ENCODE results near the gene LRMDA.

Gene LRMDA

DNA sequence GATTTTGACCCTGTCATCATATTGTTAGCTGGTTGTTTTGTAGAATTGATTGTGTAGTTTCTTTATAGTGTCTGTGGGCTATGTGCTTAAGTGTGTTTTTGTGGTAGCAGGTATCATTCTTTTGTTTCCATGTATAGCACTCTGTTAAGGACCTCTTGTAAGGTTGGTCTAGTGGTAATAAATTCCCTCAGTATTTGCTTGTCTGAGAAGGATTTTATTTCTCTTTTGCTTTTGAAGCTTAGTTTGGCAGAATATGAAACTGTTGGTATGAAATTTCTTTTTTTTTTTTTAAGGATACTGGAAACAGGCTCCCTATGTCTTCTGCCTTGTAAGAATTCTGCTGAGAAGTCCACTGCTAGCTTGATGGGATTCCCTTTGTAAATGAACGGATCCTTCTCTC is 1073.4 kb downstream of the LRMDA start:
- Histone ChIP-seq H3K79me1 (replicated peaks; ENCODE audit: low read length, poor library complexity, severe bottlenecking) (no peaks in the 10 kb centered on the region), H3K14ac (ENCODE audit: low read length in 2 of 2) (no peak overlapping the region), H2AK5ac (ENCODE audit: low read length, severe bottlenecking) (no peak overlapping the region), H3K23ac (ENCODE audit: low read length in 2 of 2) (no peak overlapping the region), H2BK5ac (ENCODE audit: low read depth, low read length, poor library complexity, severe bottlenecking) (no peak overlapping the region), H3K36me3 (ENCODE audit: control insufficient read depth in 1 of 2, insufficient read depth in 2 of 2, low read depth in 1 of 2, low read length in 2 of 2) (no peaks in the 10 kb centered on the region), H4K91ac (ENCODE audit: low read length) (no peak overlapping the region), H2BK120ac (ENCODE audit: low read depth, low read length) (no peak overlapping the region), H2BK15ac (ENCODE audit: low read depth, poor library complexity, severe bottlenecking) (no peak overlapping the region), H3K18ac (ENCODE audit: low read depth in 1 of 2, low read length in 2 of 2) (no peak overlapping the region), H3K9ac (ENCODE audit: low read length) (no peak overlapping the region), H2BK12ac (ENCODE audit: low read length in 2 of 2) (no peak overlapping the region), H3K9me3 (ENCODE audit: control insufficient read depth, low read length) (peaks cover 14% of the 10 kb centered on the region), H4K8ac (ENCODE audit: low read length) (no peak overlapping the region), H3K4me3 (ENCODE audit: insufficient read depth in 1 of 2, low read depth in 1 of 2, low read length in 2 of 2) (no peak overlapping the region), H3K27ac (ENCODE audit: low read length, poor library complexity, severe bottlenecking) (no peak overlapping the region), H2AFZ (ENCODE audit: low read depth, low read length) (no peak overlapping the region), H3K4ac (ENCODE audit: low read depth in 1 of 2, low read length in 2 of 2) (no peak overlapping the region), H3K4me2 (ENCODE audit: low read length, poor library complexity, severe bottlenecking) (no peak overlapping the region), H3K4me1 (ENCODE audit: control insufficient read depth, insufficient read depth, low read depth, low read length) (no peaks in the 10 kb centered on the region), H3K27me3 (ENCODE audit: control insufficient read depth in 1 of 2, insufficient read depth in 1 of 2, low read length in 2 of 2) (no peaks in the 10 kb centered on the region)
- no peak for DNase-seq
- WGBS: 100% methylated on average over 1 of the region's 1 CpG

DNA sequence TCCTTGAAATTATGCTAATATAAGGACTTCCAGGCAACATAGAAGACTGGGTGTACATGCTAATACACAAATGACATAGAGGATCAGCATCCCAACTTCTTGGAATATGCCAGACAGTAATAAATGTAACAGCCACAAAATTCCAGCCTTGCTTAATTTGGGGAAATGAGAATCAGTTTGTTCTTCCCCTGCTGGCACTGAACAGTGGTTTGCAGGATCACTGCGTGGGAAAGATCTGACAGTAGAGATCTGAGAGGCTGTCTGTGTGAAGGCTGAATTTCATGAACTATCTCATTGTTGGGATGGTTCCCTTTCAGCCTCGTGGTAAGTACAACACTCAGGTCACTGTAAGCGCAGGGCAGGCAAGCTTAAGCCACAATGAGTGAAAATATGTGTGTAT is 1078.0 kb downstream of the LRMDA start:
- DNase-seq: peak; percentile 32
- H3K4me1 ChIP-seq (ENCODE audit: control insufficient read depth, insufficient read depth, low read depth, low read length): no peaks in the 10 kb centered on the region
- no peak overlapping the region for H3K4me2 ChIP-seq (ENCODE audit: low read length, poor library complexity, severe bottlenecking)
- no peaks in the 10 kb centered on the region for H3K27me3 ChIP-seq (ENCODE audit: control insufficient read depth in 1 of 2, insufficient read depth in 1 of 2, low read length in 2 of 2)
- H3K23ac ChIP-seq (ENCODE audit: low read length in 2 of 2): no peak overlapping the region
- no peak overlapping the region for H2BK15ac ChIP-seq (ENCODE audit: low read depth, poor library complexity, severe bottlenecking)
- H3K4me3 ChIP-seq (ENCODE audit: insufficient read depth in 1 of 2, low read depth in 1 of 2, low read length in 2 of 2): no peak overlapping the region
- no peak overlapping the region for H3K18ac ChIP-seq (ENCODE audit: low read depth in 1 of 2, low read length in 2 of 2)
- no peak overlapping the region for H3K27ac ChIP-seq (ENCODE audit: low read length, poor library complexity, severe bottlenecking)
- H2BK120ac ChIP-seq (ENCODE audit: low read depth, low read length): no peak overlapping the region
- no peak overlapping the region for H2BK5ac ChIP-seq (ENCODE audit: low read depth, low read length, poor library complexity, severe bottlenecking)
- H3K9ac ChIP-seq (ENCODE audit: low read length): no peak overlapping the region
- WGBS: 74% methylated on average over 3 of the region's 3 CpGs
- no peaks in the 10 kb centered on the region for H3K36me3 ChIP-seq (ENCODE audit: control insufficient read depth in 1 of 2, insufficient read depth in 2 of 2, low read depth in 1 of 2, low read length in 2 of 2)
- peaks cover 10% of the 10 kb centered on the region for H3K9me3 ChIP-seq (ENCODE audit: control insufficient read depth, low read length)
- H2AK5ac ChIP-seq (ENCODE audit: low read length, severe bottlenecking): no peak overlapping the region
- no peak overlapping the region for H4K91ac ChIP-seq (ENCODE audit: low read length)
- no peaks in the 10 kb centered on the region for H3K79me1 ChIP-seq (replicated peaks; ENCODE audit: low read length, poor library complexity, severe bottlenecking)
- no peak overlapping the region for H2AFZ ChIP-seq (ENCODE audit: low read depth, low read length)
- no peak overlapping the region for H2BK12ac ChIP-seq (ENCODE audit: low read length in 2 of 2)
- H3K14ac ChIP-seq (ENCODE audit: low read length in 2 of 2): no peak overlapping the region
- no peak overlapping the region for H3K4ac ChIP-seq (ENCODE audit: low read depth in 1 of 2, low read length in 2 of 2)
- H4K8ac ChIP-seq (ENCODE audit: low read length): no peak overlapping the region

DNA sequence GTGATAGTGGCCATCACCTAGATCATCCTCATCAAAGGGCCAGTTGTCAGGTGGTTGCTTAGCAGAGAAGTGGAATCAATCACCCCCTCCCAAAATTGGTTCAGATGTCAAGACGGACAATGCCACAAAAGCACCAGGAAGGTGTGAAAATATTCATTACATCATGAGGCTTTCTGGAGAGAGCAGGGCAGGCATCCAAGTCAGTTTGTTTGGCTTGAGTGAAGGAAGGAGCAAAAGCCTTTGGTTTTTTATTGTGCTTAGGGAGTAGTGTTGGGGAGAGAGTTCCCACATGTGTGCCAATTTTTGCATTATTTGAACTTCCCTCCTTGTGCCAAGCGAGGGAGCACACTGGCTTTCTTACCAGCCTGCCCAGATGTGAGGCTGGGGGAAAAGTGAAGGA is 1082.9 kb downstream of the LRMDA start:
- no peak for DNase-seq
- no peak overlapping the region for H3K27ac ChIP-seq (ENCODE audit: low read length, poor library complexity, severe bottlenecking)
- no peak overlapping the region for H2BK5ac ChIP-seq (ENCODE audit: low read depth, low read length, poor library complexity, severe bottlenecking)
- H3K4me3 ChIP-seq (ENCODE audit: insufficient read depth in 1 of 2, low read depth in 1 of 2, low read length in 2 of 2): no peak overlapping the region
- H3K23ac ChIP-seq (ENCODE audit: low read length in 2 of 2): no peak overlapping the region
- H3K36me3 ChIP-seq (ENCODE audit: control insufficient read depth in 1 of 2, insufficient read depth in 2 of 2, low read depth in 1 of 2, low read length in 2 of 2): no peaks in the 10 kb centered on the region
- peak overlapping the region; percentile 37 for H4K8ac ChIP-seq (ENCODE audit: low read length)
- 95% methylated on average over 2 of the region's 2 CpGs for WGBS
- H3K79me1 ChIP-seq (replicated peaks; ENCODE audit: low read length, poor library complexity, severe bottlenecking): no peaks in the 10 kb centered on the region
- H2BK15ac ChIP-seq (ENCODE audit: low read depth, poor library complexity, severe bottlenecking): no peak overlapping the region
- H3K18ac ChIP-seq (ENCODE audit: low read depth in 1 of 2, low read length in 2 of 2): no peak overlapping the region
- H2AK5ac ChIP-seq (ENCODE audit: low read length, severe bottlenecking): no peak overlapping the region
- H3K4me2 ChIP-seq (ENCODE audit: low read length, poor library complexity, severe bottlenecking): no peak overlapping the region
- H3K4ac ChIP-seq (ENCODE audit: low read depth in 1 of 2, low read length in 2 of 2): no peak overlapping the region
- no peak overlapping the region for H2AFZ ChIP-seq (ENCODE audit: low read depth, low read length)
- H3K27me3 ChIP-seq (ENCODE audit: control insufficient read depth in 1 of 2, insufficient read depth in 1 of 2, low read length in 2 of 2): no peaks in the 10 kb centered on the region
- no peaks in the 10 kb centered on the region for H3K9me3 ChIP-seq (ENCODE audit: control insufficient read depth, low read length)
- no peaks in the 10 kb centered on the region for H3K4me1 ChIP-seq (ENCODE audit: control insufficient read depth, insufficient read depth, low read depth, low read length)
- H4K91ac ChIP-seq (ENCODE audit: low read length): no peak overlapping the region
- H2BK12ac ChIP-seq (ENCODE audit: low read length in 2 of 2): no peak overlapping the region
- no peak overlapping the region for H3K14ac ChIP-seq (ENCODE audit: low read length in 2 of 2)
- H2BK120ac ChIP-seq (ENCODE audit: low read depth, low read length): no peak overlapping the region
- no peak overlapping the region for H3K9ac ChIP-seq (ENCODE audit: low read length)

DNA sequence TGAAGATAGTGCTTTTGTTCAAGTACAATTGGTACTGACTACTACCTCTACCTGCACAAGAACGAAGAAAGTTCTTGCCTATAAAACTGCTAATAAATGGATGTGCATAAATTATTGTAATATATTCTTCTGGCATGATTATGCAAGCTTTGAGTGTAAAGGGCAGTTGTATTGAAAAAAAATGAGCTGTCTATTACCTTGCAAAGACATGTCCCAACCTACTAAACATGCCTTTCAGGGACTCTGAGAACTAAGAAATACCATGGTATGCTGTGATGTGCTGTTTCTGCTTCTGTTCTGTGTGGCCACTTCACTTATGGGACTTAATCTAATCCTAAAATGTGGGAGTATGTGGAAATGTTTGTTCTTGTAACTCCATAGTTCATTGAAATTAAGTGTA is 1083.4 kb downstream of the LRMDA start:
- DNase-seq: no peak
- no peak overlapping the region for H4K91ac ChIP-seq (ENCODE audit: low read length)
- no peak overlapping the region for H3K4me2 ChIP-seq (ENCODE audit: low read length, poor library complexity, severe bottlenecking)
- no peak overlapping the region for H2BK5ac ChIP-seq (ENCODE audit: low read depth, low read length, poor library complexity, severe bottlenecking)
- H2BK12ac ChIP-seq (ENCODE audit: low read length in 2 of 2): no peak overlapping the region
- no peaks in the 10 kb centered on the region for H3K9me3 ChIP-seq (ENCODE audit: control insufficient read depth, low read length)
- no peak overlapping the region for H2AK5ac ChIP-seq (ENCODE audit: low read length, severe bottlenecking)
- WGBS: no CpG with 5 or more reads among the region's 1 CpG
- H3K27me3 ChIP-seq (ENCODE audit: control insufficient read depth in 1 of 2, insufficient read depth in 1 of 2, low read length in 2 of 2): no peaks in the 10 kb centered on the region
- H3K27ac ChIP-seq (ENCODE audit: low read length, poor library complexity, severe bottlenecking): no peak overlapping the region
- no peak overlapping the region for H2BK120ac ChIP-seq (ENCODE audit: low read depth, low read length)
- no peak overlapping the region for H3K14ac ChIP-seq (ENCODE audit: low read length in 2 of 2)
- no peaks in the 10 kb centered on the region for H3K79me1 ChIP-seq (replicated peaks; ENCODE audit: low read length, poor library complexity, severe bottlenecking)
- no peak overlapping the region for H4K8ac ChIP-seq (ENCODE audit: low read length)
- H3K4ac ChIP-seq (ENCODE audit: low read depth in 1 of 2, low read length in 2 of 2): no peak overlapping the region
- H3K36me3 ChIP-seq (ENCODE audit: control insufficient read depth in 1 of 2, insufficient read depth in 2 of 2, low read depth in 1 of 2, low read length in 2 of 2): no peaks in the 10 kb centered on the region
- no peak overlapping the region for H2AFZ ChIP-seq (ENCODE audit: low read depth, low read length)
- no peak overlapping the region for H2BK15ac ChIP-seq (ENCODE audit: low read depth, poor library complexity, severe bottlenecking)
- H3K18ac ChIP-seq (ENCODE audit: low read depth in 1 of 2, low read length in 2 of 2): no peak overlapping the region
- H3K4me1 ChIP-seq (ENCODE audit: control insufficient read depth, insufficient read depth, low read depth, low read length): no peaks in the 10 kb centered on the region
- H3K4me3 ChIP-seq (ENCODE audit: insufficient read depth in 1 of 2, low read depth in 1 of 2, low read length in 2 of 2): no peak overlapping the region
- H3K23ac ChIP-seq (ENCODE audit: low read length in 2 of 2): no peak overlapping the region
- no peak overlapping the region for H3K9ac ChIP-seq (ENCODE audit: low read length)

Measured in mesenchymal stem cell (in vitro differentiated cells and primary cell).